H1 (cell line): ENCODE results near the gene RAI2. TPM values are rescaled to one million over a fixed set of nuclear protein-coding genes. Genes with fewer than 3 reads are reported as not detected.

Experiments used
- BRCA1 ChIP-seq: IDR thresholded peaks from 2 replicates; pipeline ENCODE4 v1.6.1; 2012; ENCODE audit warnings: low read depth, low read length, improper control_type of control experiment
- CEBPB ChIP-seq: IDR thresholded peaks from 2 replicates; pipeline ENCODE4 v1.6.1; 2012; ENCODE audit warnings: low read depth, low read length
- EGR1 ChIP-seq: IDR thresholded peaks from 2 replicates; pipeline ENCODE4 v1.6.1; 2011; ENCODE audit warnings: low read depth, low read length, borderline replicate concordance
- JUN ChIP-seq: IDR thresholded peaks from 2 replicates; pipeline ENCODE4 v1.6.1; 2011; ENCODE audit warnings: low read depth, mild to moderate bottlenecking, improper control_type of control experiment, low read length
- KDM4A ChIP-seq: IDR thresholded peaks from one replicate; pipeline ENCODE4 v1.7.1; 2012; ENCODE audit warnings: low read depth, mild to moderate bottlenecking, moderate library complexity, low read length, inconsistent platforms; ENCODE audit not compliant: severe bottlenecking
- RNF2 ChIP-seq: fragments of 200-900, 300-1000 bp; sonication (generic); IDR thresholded peaks from 2 replicates; pipeline ENCODE4 v1.7.1; 2016; ENCODE audit warnings: borderline replicate concordance, low read depth, mild to moderate bottlenecking, antibody characterized with exemption, low read length; ENCODE audit not compliant: poor library complexity, severe bottlenecking; ENCODE audit errors: missing control alignments
- SIX5 ChIP-seq: IDR thresholded peaks from 2 replicates; pipeline ENCODE4 v1.6.1; 2011; ENCODE audit warnings: mild to moderate bottlenecking, low read depth, low read length
- TBP ChIP-seq: IDR thresholded peaks from 2 replicates; pipeline ENCODE4 v1.6.1; 2011; ENCODE audit warnings: low read depth, low read length, improper control_type of control experiment
- polyA plus RNA-seq, 7 experiments: library from polyadenylated mRNA; depleted of rRNA in 3 of 7; stranded (reverse) in 5 of 7; unstranded in 2 of 7; fragments of >200 nt in 5 of 7; fragments of 200-250 nt in 2 of 7; gene quantifications; 1 replicate in 5 of 7; 2 replicates in 1 of 7; 4 replicates in 1 of 7; pipeline versions ENCODE4 v1.2.1 to v1.2.3, GENCODE V29; 2011 to 2013; ENCODE audit warnings: missing spikeins in 2 of 7, mixed read lengths in 2 of 7
- total RNA-seq: library from RNA; stranded (reverse); fragmentation: NEBNext Ultra II Directional; extraction: Animal tissue kit (Norgen Biotek cat#: 25700); gene quantifications from 2 replicates; pipeline ENCODE4 v1.2.1, GENCODE V29; 2021

The RAI2 gene
- total and polyA plus RNA-seq, 2 of the 8 experiments (the other 6 are each of a cell fraction or from before 2014, with no cell fraction given) = 0.60 to 2.0 TPM

GRCh38 chrX:17860179-17860780 is 818 bp downstream of the RAI2 start (continued):
- TF ChIP-seq EGR1 = no peak
- no peak for TF ChIP-seq JUN
- no peak for TF ChIP-seq RNF2
- no peak for TF ChIP-seq TBP
- no peak for TF ChIP-seq CEBPB
- TF ChIP-seq KDM4A = peak; percentile 14
- no peak for TF ChIP-seq BRCA1
- no peak for TF ChIP-seq SIX5
